Activated naive CD4-positive, alpha-beta T cell treated with anti-CD3 and anti-CD28 coated beads, Interleukin-2, amount 50 U/mL, for 24 hours (primary cell): ENCODE measurements around the gene KATNAL1.

ENCODE experiments used
- H3K27ac Mint-ChIP-seq: one replicate; pipeline ENCODE4 v1.8.0; 2021; ENCODE audit warnings: mild to moderate bottlenecking, mixed read lengths
- H3K27me3 Mint-ChIP-seq: one replicate; pipeline ENCODE4 v1.8.0; 2021; ENCODE audit warnings: mixed read lengths
- H3K36me3 Mint-ChIP-seq: one replicate; pipeline ENCODE4 v1.8.0; 2021; ENCODE audit warnings: mixed read lengths
- H3K4me1 Mint-ChIP-seq: one replicate; pipeline ENCODE4 v1.8.0; 2021; ENCODE audit warnings: mixed read lengths
- H3K4me3 Mint-ChIP-seq: one replicate; pipeline ENCODE4 v1.8.0; 2021; ENCODE audit warnings: mild to moderate bottlenecking, mixed read lengths
- H3K9me3 Mint-ChIP-seq: one replicate; pipeline ENCODE4 v1.8.0; 2021; ENCODE audit warnings: mixed read lengths

Gene KATNAL1

GRCh38 chr13:30307194-30307970 is at the start of gene KATNAL1:
Gene KATNAL1 (minus strand): TSS chr13:30307551. CDS start chr13:30283777, 23,774 bp downstream.
- H3K4me1 Mint-ChIP-seq = peaks cover 8% of the 10 kb centered on the region
- H3K4me3 Mint-ChIP-seq = peak within 1 kb of the TSS; percentile 90
- no peaks in the 10 kb centered on the region for H3K9me3 Mint-ChIP-seq
- peak within 1 kb of the TSS; percentile 56 for H3K27ac Mint-ChIP-seq
- H3K27me3 Mint-ChIP-seq = no peaks in the 10 kb centered on the region
- H3K36me3 Mint-ChIP-seq = no peaks in the 10 kb centered on the region

GRCh38 chr13:30355839-30356238 is 48.5 kb upstream of the KATNAL1 start:
- Mint-ChIP-seq H3K27me3 (no peaks in the 10 kb centered on the region), H3K36me3 (peaks cover 7% of the 10 kb centered on the region), H3K9me3 (peaks cover 8% of the 10 kb centered on the region), H3K4me3 (no peak overlapping the region), H3K27ac (peak overlapping the region; percentile 21), H3K4me1 (peaks cover 22% of the 10 kb centered on the region)

GRCh38 chr13:30355384-30355699 is 48.0 kb upstream of the KATNAL1 start:
- Mint-ChIP-seq H3K9me3 (peaks cover 8% of the 10 kb centered on the region), H3K4me1 (peaks cover 22% of the 10 kb centered on the region), H3K4me3 (no peak overlapping the region), H3K27ac (no peak overlapping the region), H3K36me3 (peaks cover 7% of the 10 kb centered on the region), H3K27me3 (no peaks in the 10 kb centered on the region)

- Mint-ChIP-seq H3K4me3 (peak overlapping the region; percentile 20), H3K27ac (no peak overlapping the region), H3K4me1 (peaks cover 21% of the 10 kb centered on the region), H3K27me3 (no peaks in the 10 kb centered on the region), H3K9me3 (peaks cover 8% of the 10 kb centered on the region), H3K36me3 (peaks cover 9% of the 10 kb centered on the region)
Observed at GRCh38 chr13:30354493-30355383, 47.4 kb upstream of the KATNAL1 start.

- H3K36me3 Mint-ChIP-seq = peaks cover 9% of the 10 kb centered on the region
- H3K4me1 Mint-ChIP-seq = peaks cover 19% of the 10 kb centered on the region
- H3K27ac Mint-ChIP-seq = no peak overlapping the region
Observed at GRCh38 chr13:30353471-30354215, 46.3 kb upstream of the KATNAL1 start.

GRCh38 chr13:30353060-30353459 is 45.7 kb upstream of the KATNAL1 start:
- H3K4me1 Mint-ChIP-seq = peaks cover 21% of the 10 kb centered on the region
- no peak overlapping the region for H3K4me3 Mint-ChIP-seq
- H3K27ac Mint-ChIP-seq = no peak overlapping the region
- no peaks in the 10 kb centered on the region for H3K27me3 Mint-ChIP-seq
- H3K36me3 Mint-ChIP-seq = peaks cover 9% of the 10 kb centered on the region
- peaks cover 8% of the 10 kb centered on the region for H3K9me3 Mint-ChIP-seq

More at GRCh38 chr13:30353471-30354215, 46.3 kb upstream of the KATNAL1 start:
- Mint-ChIP-seq H3K9me3 (peaks cover 8% of the 10 kb centered on the region), H3K27me3 (no peaks in the 10 kb centered on the region), H3K4me3 (no peak overlapping the region)

GRCh38 chr13:30352121-30352520 is 44.8 kb upstream of the KATNAL1 start:
- Mint-ChIP-seq H3K4me1 (peaks cover 27% of the 10 kb centered on the region), H3K27ac (no peak overlapping the region), H3K4me3 (no peak overlapping the region), H3K9me3 (peaks cover 8% of the 10 kb centered on the region), H3K36me3 (peaks cover 9% of the 10 kb centered on the region), H3K27me3 (no peaks in the 10 kb centered on the region)

GRCh38 chr13:30346789-30347167 is 39.4 kb upstream of the KATNAL1 start:
- H3K4me1 Mint-ChIP-seq = peaks cover 50% of the 10 kb centered on the region
- no peaks in the 10 kb centered on the region for H3K27me3 Mint-ChIP-seq
- H3K27ac Mint-ChIP-seq = peak overlapping the region; percentile 56
- H3K4me3 Mint-ChIP-seq = peak overlapping the region; percentile 63
- no peaks in the 10 kb centered on the region for H3K9me3 Mint-ChIP-seq
- peaks cover 1% of the 10 kb centered on the region for H3K36me3 Mint-ChIP-seq

- Mint-ChIP-seq H3K27me3 (no peaks in the 10 kb centered on the region), H3K4me1 (peaks cover 50% of the 10 kb centered on the region), H3K4me3 (peak overlapping the region; percentile 63), H3K27ac (peak overlapping the region; percentile 60), H3K36me3 (peaks cover 1% of the 10 kb centered on the region), H3K9me3 (no peaks in the 10 kb centered on the region)
Observed at GRCh38 chr13:30346153-30346788, 38.9 kb upstream of the KATNAL1 start.

- Mint-ChIP-seq H3K27me3 (no peaks in the 10 kb centered on the region), H3K9me3 (no peaks in the 10 kb centered on the region), H3K4me3 (no peak overlapping the region)
Observed at GRCh38 chr13:30345426-30346100, 38.2 kb upstream of the KATNAL1 start.

GRCh38 chr13:30341815-30342570 is 34.6 kb upstream of the KATNAL1 start:
- no peaks in the 10 kb centered on the region for H3K9me3 Mint-ChIP-seq
- no peak overlapping the region for H3K4me3 Mint-ChIP-seq
- peaks cover 40% of the 10 kb centered on the region for H3K4me1 Mint-ChIP-seq
- no peak overlapping the region for H3K27ac Mint-ChIP-seq
- peaks cover 1% of the 10 kb centered on the region for H3K36me3 Mint-ChIP-seq
- no peaks in the 10 kb centered on the region for H3K27me3 Mint-ChIP-seq

More at GRCh38 chr13:30345426-30346100, 38.2 kb upstream of the KATNAL1 start:
- H3K27ac Mint-ChIP-seq = peak overlapping the region; percentile 47
- peaks cover 50% of the 10 kb centered on the region for H3K4me1 Mint-ChIP-seq
- H3K36me3 Mint-ChIP-seq = peaks cover 1% of the 10 kb centered on the region

GRCh38 chr13:30340331-30341250 is 33.2 kb upstream of the KATNAL1 start:
- no peaks in the 10 kb centered on the region for H3K27me3 Mint-ChIP-seq
- H3K4me3 Mint-ChIP-seq = no peak overlapping the region
- peaks cover 1% of the 10 kb centered on the region for H3K36me3 Mint-ChIP-seq
- no peaks in the 10 kb centered on the region for H3K9me3 Mint-ChIP-seq
- H3K4me1 Mint-ChIP-seq = peaks cover 31% of the 10 kb centered on the region
- no peak overlapping the region for H3K27ac Mint-ChIP-seq

GRCh38 chr13:30339738-30340330 is 32.5 kb upstream of the KATNAL1 start:
- peaks cover 1% of the 10 kb centered on the region for H3K36me3 Mint-ChIP-seq
- no peak overlapping the region for H3K27ac Mint-ChIP-seq
- H3K9me3 Mint-ChIP-seq = no peaks in the 10 kb centered on the region
- H3K27me3 Mint-ChIP-seq = no peaks in the 10 kb centered on the region
- peaks cover 24% of the 10 kb centered on the region for H3K4me1 Mint-ChIP-seq
- H3K4me3 Mint-ChIP-seq = no peak overlapping the region
